T-helper 17 cell (primary cell): ENCODE results near the gene GDPD5. TPM values are rescaled to one million over a fixed set of nuclear protein-coding genes. Genes with fewer than 3 reads are reported as not detected.

Experiments
- ATAC-seq: fragments of 150-1000 bp; cut with Tn5 transposase; 2 replicates; pipeline ENCODE4 v1.10.0; 2021; ENCODE audit warnings: mild to moderate bottlenecking, moderate library complexity
- DNase-seq, 3 donors: peaks; one replicate each; pipeline versions ENCODE4 v3.0.0 to v3.0.0-alpha.2; 2020 to 2021
- H3K9me3 ChIP-seq: one replicate; pipeline ENCODE4 v1.7.0; 2013; ENCODE audit warnings: low read length, mild to moderate bottlenecking; ENCODE audit not compliant: control insufficient read depth, poor library complexity, severe bottlenecking
- H3K27ac Mint-ChIP-seq: one replicate; pipeline ENCODE4 v1.8.0; 2022; ENCODE audit warnings: mild to moderate bottlenecking, moderate library complexity, mixed read lengths
- H3K27me3 Mint-ChIP-seq: one replicate; pipeline ENCODE4 v1.8.0; 2022; ENCODE audit warnings: mixed read lengths
- H3K36me3 Mint-ChIP-seq: one replicate; pipeline ENCODE4 v1.8.0; 2022; ENCODE audit warnings: low read depth, mixed read lengths
- H3K4me1 Mint-ChIP-seq: one replicate; pipeline ENCODE4 v1.8.0; 2022; ENCODE audit warnings: mild to moderate bottlenecking, mixed read lengths
- H3K4me3 Mint-ChIP-seq: one replicate; pipeline ENCODE4 v1.8.0; 2022; ENCODE audit warnings: mild to moderate bottlenecking, moderate library complexity, mixed read lengths
- total RNA-seq, 4 donors: library from RNA in 2 of 4; stranded (reverse) in 2 of 4; gene quantifications; one replicate each; pipeline ENCODE4 v1.2.3 and lab custom pipeline; 2022 to 2026

Gene GDPD5
- total RNA-seq, 2 donors from 2014 or later, result 77.3 to 108 TPM

DNA sequence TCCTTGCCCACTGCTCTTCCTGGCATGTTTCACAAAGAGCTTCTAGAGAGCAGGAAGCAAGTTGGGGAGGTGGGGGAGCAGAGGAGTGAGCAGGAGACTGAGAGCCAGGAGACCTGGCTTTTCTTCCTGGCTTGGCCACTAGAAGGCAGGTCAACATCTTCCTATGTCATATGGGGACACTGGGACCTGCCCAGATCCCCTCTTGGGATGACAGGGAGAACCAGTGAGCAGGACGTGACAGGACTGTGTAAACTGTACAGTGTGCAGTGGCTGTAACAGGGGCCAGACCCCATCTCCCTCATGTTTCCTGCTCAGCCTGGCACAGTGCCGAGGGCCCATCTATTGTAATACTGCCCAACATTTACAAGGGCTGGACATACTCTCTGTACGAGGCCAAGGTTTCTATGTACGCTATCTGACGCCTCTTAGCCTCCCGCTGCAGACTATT, 29.4 kb downstream of the GDPD5 start:
- Mint-ChIP-seq H3K4me1 (peaks cover 32% of the 10 kb centered on the region), H3K36me3 (no peaks in the 10 kb centered on the region), H3K4me3 (no peak overlapping the region), H3K27ac (peak overlapping the region; percentile 21), H3K27me3 (no peaks in the 10 kb centered on the region)
- DNase-seq (no peak), ATAC-seq (no peak)
- no peaks in the 10 kb centered on the region for H3K9me3 ChIP-seq

DNA sequence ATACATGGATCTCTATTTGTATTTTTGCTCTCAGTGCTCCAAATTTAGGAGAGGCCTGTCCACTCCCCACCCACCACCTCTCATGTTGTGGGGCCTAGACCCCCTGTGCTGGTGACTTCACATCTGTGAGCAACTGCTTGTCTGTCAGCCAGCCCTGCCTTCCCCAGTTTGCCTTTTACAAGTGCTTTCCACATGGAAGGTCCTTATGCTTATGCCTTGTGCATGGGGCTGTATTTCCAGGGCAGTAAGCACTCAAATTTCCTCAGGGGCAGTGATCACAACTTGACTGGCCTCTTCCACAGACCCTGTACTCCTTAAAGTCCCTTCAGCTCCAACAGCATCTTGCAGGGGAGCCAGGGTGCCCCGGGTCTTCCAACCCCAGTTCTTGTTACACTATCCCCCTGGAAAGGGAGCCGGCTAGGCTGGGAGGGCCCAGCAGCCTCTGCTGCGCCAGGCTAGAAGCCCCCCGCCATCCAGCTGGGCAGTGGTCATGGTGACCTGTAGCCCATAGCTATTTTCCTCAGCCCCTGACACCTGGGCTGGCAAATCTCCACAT, 29.9 kb downstream of the GDPD5 start:
- peaks cover 28% of the 10 kb centered on the region for H3K4me1 Mint-ChIP-seq
- no peak overlapping the region for H3K4me3 Mint-ChIP-seq
- H3K27me3 Mint-ChIP-seq, result no peaks in the 10 kb centered on the region
- peak overlapping the region; percentile 21 for H3K27ac Mint-ChIP-seq
- ATAC-seq, result no peak
- DNase-seq, result no peak
- H3K36me3 Mint-ChIP-seq, result no peaks in the 10 kb centered on the region
- H3K9me3 ChIP-seq, result no peaks in the 10 kb centered on the region

GRCh38 chr11:75493626-75494025, 32.1 kb downstream of the GDPD5 start:
- no peak for DNase-seq
- Mint-ChIP-seq H3K36me3 (peaks cover 2% of the 10 kb centered on the region), H3K4me1 (peaks cover 10% of the 10 kb centered on the region), H3K27ac (peak overlapping the region; percentile 67), H3K4me3 (no peak overlapping the region), H3K27me3 (no peaks in the 10 kb centered on the region)
- ATAC-seq, result no peak
- no peaks in the 10 kb centered on the region for H3K9me3 ChIP-seq

GRCh38 chr11:75492181-75492820, 33.4 kb downstream of the GDPD5 start:
- peak; percentile 97 for ATAC-seq
- Mint-ChIP-seq H3K4me3 (peak overlapping the region; percentile 75), H3K27me3 (no peaks in the 10 kb centered on the region), H3K27ac (peak overlapping the region; percentile 67), H3K4me1 (peaks cover 10% of the 10 kb centered on the region), H3K36me3 (peaks cover 6% of the 10 kb centered on the region)
- H3K9me3 ChIP-seq, result no peaks in the 10 kb centered on the region
- peak; percentile 31 to 50 (median 37) for DNase-seq

GRCh38 chr11:75491465-75491864, 34.3 kb downstream of the GDPD5 start:
- Mint-ChIP-seq H3K36me3 (peaks cover 6% of the 10 kb centered on the region), H3K4me3 (peak overlapping the region; percentile 75), H3K27me3 (no peaks in the 10 kb centered on the region), H3K27ac (peak overlapping the region; percentile 67), H3K4me1 (peaks cover 13% of the 10 kb centered on the region)
- DNase-seq (no peak), ATAC-seq (no peak)
- H3K9me3 ChIP-seq, result no peaks in the 10 kb centered on the region

- Mint-ChIP-seq H3K27ac (peak overlapping the region; percentile 67), H3K27me3 (no peaks in the 10 kb centered on the region), H3K36me3 (peaks cover 6% of the 10 kb centered on the region), H3K4me1 (peaks cover 15% of the 10 kb centered on the region), H3K4me3 (no peak overlapping the region)
- H3K9me3 ChIP-seq, result no peaks in the 10 kb centered on the region
- ATAC-seq (no peak), DNase-seq (no peak)
These were observed 35.2 kb downstream of the GDPD5 start for GRCh38 chr11:75490221-75491181.

DNA sequence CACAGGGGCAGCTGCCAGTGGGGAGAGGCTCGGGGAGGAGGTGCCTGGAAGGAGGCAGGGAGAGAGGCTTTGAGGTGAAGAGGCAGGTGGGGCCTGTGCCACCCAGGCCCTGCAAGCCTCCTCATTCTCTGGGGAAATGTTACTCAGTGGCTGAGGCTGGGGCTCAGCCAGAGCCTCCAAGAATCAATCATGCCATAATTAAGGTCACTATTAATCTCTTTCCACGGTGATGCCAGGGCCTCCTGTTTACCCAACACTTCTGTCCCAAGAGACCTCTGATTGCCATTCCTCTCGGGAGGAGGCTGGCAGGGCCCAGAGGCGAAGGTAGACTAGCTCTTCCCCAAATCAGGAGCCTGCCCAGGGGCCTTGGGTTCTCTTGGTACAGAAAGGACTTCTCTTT, 38.4 kb downstream of the GDPD5 start:
- peaks cover 20% of the 10 kb centered on the region for H3K4me1 Mint-ChIP-seq
- peak overlapping the region; percentile 89 for H3K27ac Mint-ChIP-seq
- no peak overlapping the region for H3K4me3 Mint-ChIP-seq
- no peaks in the 10 kb centered on the region for H3K9me3 ChIP-seq
- peaks cover 7% of the 10 kb centered on the region for H3K36me3 Mint-ChIP-seq
- ATAC-seq (no peak), DNase-seq (no peak)
- H3K27me3 Mint-ChIP-seq, result no peaks in the 10 kb centered on the region

- H3K27ac Mint-ChIP-seq, result no peak overlapping the region
- no peaks in the 10 kb centered on the region for H3K9me3 ChIP-seq
- H3K4me1 Mint-ChIP-seq, result peaks cover 17% of the 10 kb centered on the region
- peaks cover 8% of the 10 kb centered on the region for H3K36me3 Mint-ChIP-seq
- H3K4me3 Mint-ChIP-seq, result no peak overlapping the region
- ATAC-seq (no peak), DNase-seq (no peak)
- H3K27me3 Mint-ChIP-seq, result no peaks in the 10 kb centered on the region
These were observed 40.0 kb downstream of the GDPD5 start for GRCh38 chr11:75485742-75486141.

- Mint-ChIP-seq H3K36me3 (peaks cover 2% of the 10 kb centered on the region), H3K27ac (peak overlapping the region; percentile 80), H3K4me3 (no peak overlapping the region), H3K27me3 (no peaks in the 10 kb centered on the region), H3K4me1 (peaks cover 25% of the 10 kb centered on the region)
- no peaks in the 10 kb centered on the region for H3K9me3 ChIP-seq
- ATAC-seq (no peak), DNase-seq (no peak)
These were observed 42.7 kb downstream of the GDPD5 start for GRCh38 chr11:75482931-75483469.

- H3K9me3 ChIP-seq, result no peaks in the 10 kb centered on the region
- Mint-ChIP-seq H3K4me1 (peaks cover 30% of the 10 kb centered on the region), H3K36me3 (peaks cover 2% of the 10 kb centered on the region), H3K4me3 (no peak overlapping the region), H3K27ac (peak overlapping the region; percentile 80), H3K27me3 (no peaks in the 10 kb centered on the region)
- ATAC-seq, result no peak
- DNase-seq, result no peak
These were observed 43.7 kb downstream of the GDPD5 start for GRCh38 chr11:75481922-75482606.

- ATAC-seq (no peak), DNase-seq (no peak)
- no peaks in the 10 kb centered on the region for H3K9me3 ChIP-seq
- Mint-ChIP-seq H3K27ac (no peak overlapping the region), H3K27me3 (no peaks in the 10 kb centered on the region), H3K36me3 (peaks cover 2% of the 10 kb centered on the region), H3K4me3 (no peak overlapping the region), H3K4me1 (peaks cover 28% of the 10 kb centered on the region)
These were observed 44.4 kb downstream of the GDPD5 start for GRCh38 chr11:75481223-75481921.
